HL-60 (cell line): ENCODE results near the gene BANP.
"Not testable (repeated sequence)": the region's sequence is repeated elsewhere in the genome, so short reads cannot be mapped to it uniquely, and the experiment has no call there.

Experiments used
- DNase-seq, 2 experiments: peaks; one replicate each; pipeline ENCODE4 v3.0.0-alpha.2; 2010 to 2020; ENCODE audit warnings: low read depth in 1 of 2, low spot score in 1 of 2
- H3K27ac ChIP-seq: fragments of 250-450 bp; sonication (Bioruptor Pico); replicated peaks from 2 replicates; pipeline ENCODE4 v1.5.1; 2020; ENCODE audit warnings: mild to moderate bottlenecking, moderate library complexity
- H3K27me3 ChIP-seq: fragments of 250-450 bp; sonication (Bioruptor Pico); 2 replicates; pipeline ENCODE4 v1.5.1; 2021; ENCODE audit warnings: mild to moderate bottlenecking, moderate library complexity; ENCODE audit not compliant: insufficient read depth, poor library complexity, severe bottlenecking
- H3K4me3 ChIP-seq: replicated peaks from 2 replicates; pipeline ENCODE4 v1.5.1; 2011; ENCODE audit warnings: mild to moderate bottlenecking, control low read depth, low read length; ENCODE audit not compliant: insufficient read depth
- GABPA ChIP-seq: IDR thresholded peaks from 2 replicates; pipeline ENCODE4 v1.6.1; 2012; ENCODE audit warnings: low read depth
- POLR2AphosphoS5 ChIP-seq: IDR thresholded peaks from 2 replicates; pipeline ENCODE4 v1.6.1; 2012; ENCODE audit warnings: low read depth
- SPI1 ChIP-seq: IDR thresholded peaks from 2 replicates; pipeline ENCODE4 v1.6.1; 2012; ENCODE audit warnings: low read depth, mild to moderate bottlenecking, borderline replicate concordance
- TF ChIP-seq, protein P1 (sequence below): IDR thresholded peaks from one replicate; pipeline ENCODE4 v1.5.1; 2011; ENCODE audit warnings: low read length, control low read depth, inconsistent platforms; ENCODE audit not compliant: insufficient read depth
- TF ChIP-seq, protein P2 (sequence below): IDR thresholded peaks from 2 replicates; pipeline ENCODE4 v1.6.1; 2012; ENCODE audit warnings: low read depth; ENCODE audit not compliant: insufficient replicate concordance

Gene BANP

GRCh38 chr16:88049561-88050545, 98.6 kb downstream of the BANP start:
- Histone ChIP-seq H3K4me3 (no peak overlapping the region), H3K27ac (no peak overlapping the region), H3K27me3 (no peaks in the 10 kb centered on the region)
- TF ChIP-seq, protein P1, sequence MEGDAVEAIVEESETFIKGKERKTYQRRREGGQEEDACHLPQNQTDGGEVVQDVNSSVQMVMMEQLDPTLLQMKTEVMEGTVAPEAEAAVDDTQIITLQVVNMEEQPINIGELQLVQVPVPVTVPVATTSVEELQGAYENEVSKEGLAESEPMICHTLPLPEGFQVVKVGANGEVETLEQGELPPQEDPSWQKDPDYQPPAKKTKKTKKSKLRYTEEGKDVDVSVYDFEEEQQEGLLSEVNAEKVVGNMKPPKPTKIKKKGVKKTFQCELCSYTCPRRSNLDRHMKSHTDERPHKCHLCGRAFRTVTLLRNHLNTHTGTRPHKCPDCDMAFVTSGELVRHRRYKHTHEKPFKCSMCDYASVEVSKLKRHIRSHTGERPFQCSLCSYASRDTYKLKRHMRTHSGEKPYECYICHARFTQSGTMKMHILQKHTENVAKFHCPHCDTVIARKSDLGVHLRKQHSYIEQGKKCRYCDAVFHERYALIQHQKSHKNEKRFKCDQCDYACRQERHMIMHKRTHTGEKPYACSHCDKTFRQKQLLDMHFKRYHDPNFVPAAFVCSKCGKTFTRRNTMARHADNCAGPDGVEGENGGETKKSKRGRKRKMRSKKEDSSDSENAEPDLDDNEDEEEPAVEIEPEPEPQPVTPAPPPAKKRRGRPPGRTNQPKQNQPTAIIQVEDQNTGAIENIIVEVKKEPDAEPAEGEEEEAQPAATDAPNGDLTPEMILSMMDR = no peak
- TF ChIP-seq, protein P2, sequence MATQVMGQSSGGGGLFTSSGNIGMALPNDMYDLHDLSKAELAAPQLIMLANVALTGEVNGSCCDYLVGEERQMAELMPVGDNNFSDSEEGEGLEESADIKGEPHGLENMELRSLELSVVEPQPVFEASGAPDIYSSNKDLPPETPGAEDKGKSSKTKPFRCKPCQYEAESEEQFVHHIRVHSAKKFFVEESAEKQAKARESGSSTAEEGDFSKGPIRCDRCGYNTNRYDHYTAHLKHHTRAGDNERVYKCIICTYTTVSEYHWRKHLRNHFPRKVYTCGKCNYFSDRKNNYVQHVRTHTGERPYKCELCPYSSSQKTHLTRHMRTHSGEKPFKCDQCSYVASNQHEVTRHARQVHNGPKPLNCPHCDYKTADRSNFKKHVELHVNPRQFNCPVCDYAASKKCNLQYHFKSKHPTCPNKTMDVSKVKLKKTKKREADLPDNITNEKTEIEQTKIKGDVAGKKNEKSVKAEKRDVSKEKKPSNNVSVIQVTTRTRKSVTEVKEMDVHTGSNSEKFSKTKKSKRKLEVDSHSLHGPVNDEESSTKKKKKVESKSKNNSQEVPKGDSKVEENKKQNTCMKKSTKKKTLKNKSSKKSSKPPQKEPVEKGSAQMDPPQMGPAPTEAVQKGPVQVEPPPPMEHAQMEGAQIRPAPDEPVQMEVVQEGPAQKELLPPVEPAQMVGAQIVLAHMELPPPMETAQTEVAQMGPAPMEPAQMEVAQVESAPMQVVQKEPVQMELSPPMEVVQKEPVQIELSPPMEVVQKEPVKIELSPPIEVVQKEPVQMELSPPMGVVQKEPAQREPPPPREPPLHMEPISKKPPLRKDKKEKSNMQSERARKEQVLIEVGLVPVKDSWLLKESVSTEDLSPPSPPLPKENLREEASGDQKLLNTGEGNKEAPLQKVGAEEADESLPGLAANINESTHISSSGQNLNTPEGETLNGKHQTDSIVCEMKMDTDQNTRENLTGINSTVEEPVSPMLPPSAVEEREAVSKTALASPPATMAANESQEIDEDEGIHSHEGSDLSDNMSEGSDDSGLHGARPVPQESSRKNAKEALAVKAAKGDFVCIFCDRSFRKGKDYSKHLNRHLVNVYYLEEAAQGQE = no peak
- TF ChIP-seq GABPA (no peak), POLR2AphosphoS5 (no peak), SPI1 (no peak)
- DNase-seq = no peak

- no peak overlapping the region for H3K27ac ChIP-seq
- H3K4me3 ChIP-seq = no peak overlapping the region
- no peaks in the 10 kb centered on the region for H3K27me3 ChIP-seq
- TF ChIP-seq, protein P2 = no peak
- TF ChIP-seq, protein P1 = no peak
- no peak for TF ChIP-seq POLR2AphosphoS5
- TF ChIP-seq SPI1 = no peak
- TF ChIP-seq GABPA = no peak
- DNase-seq = no peak
Measured at GRCh38 chr16:88050952-88051660, 99.9 kb downstream of the BANP start.

GRCh38 chr16:88052661-88053060, 101.4 kb downstream of the BANP start:
- Histone ChIP-seq H3K4me3 (no peak overlapping the region), H3K27ac (no peak overlapping the region), H3K27me3 (no peaks in the 10 kb centered on the region)
- no peak for DNase-seq
- TF ChIP-seq POLR2AphosphoS5 (no peak), SPI1 (no peak), GABPA (no peak)
- TF ChIP-seq, protein P1 = no peak
- TF ChIP-seq, protein P2 = no peak

- H3K27ac ChIP-seq, H3K27me3 ChIP-seq, H3K4me3 ChIP-seq, DNase-seq: not testable (repeated sequence)
Measured at GRCh38 chr16:88053479-88053878, 102.2 kb downstream of the BANP start.
